ENCODE measurements around the gene RAB1A.

Gene RAB1A

DNA sequence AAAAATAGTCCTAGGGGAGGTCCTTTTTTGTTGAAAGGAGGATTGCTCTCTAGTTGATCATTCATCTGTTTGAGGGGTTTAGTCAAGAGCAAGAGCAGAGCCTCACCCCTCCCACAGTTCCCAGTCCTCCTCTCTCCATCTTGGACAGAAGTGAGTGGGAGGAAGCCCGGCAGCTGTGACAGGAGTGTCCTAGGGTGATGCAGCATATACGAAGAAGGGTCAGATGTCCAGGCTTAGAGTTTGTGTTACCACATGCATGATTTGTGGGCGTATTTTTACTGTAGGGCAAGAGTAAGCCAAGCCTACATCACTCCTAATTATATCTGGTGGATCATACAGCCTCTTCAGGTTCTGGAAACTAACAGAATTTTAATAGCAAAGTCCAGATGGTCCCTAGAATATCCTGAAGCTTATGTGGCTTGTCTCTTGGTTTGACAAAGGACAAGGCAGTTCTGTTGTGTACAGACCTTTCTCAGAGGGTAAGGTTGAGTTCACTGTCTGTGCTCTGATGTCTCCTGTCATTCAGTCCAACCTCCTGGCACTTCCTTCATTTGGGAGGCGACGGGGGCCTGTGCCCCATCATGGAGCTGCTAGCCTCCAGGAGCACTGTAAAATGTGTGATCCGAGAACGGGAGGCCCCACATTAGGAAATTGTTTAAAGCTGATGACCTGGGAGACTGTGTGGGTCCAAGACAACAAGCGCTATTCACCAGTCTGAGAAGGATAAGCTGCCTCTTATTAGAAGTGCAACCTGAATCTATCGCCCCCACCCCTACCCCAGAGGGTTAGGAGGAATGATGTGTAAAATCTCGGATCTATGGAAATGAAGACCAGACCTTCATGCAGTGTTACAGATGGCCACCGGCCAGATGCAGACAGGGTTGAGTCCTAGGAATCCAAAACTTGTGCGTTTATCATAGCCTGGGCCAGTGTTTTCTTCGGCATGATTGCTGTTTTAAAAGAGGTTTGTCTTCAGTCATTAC is 66.8 kb downstream of the RAB1A start:
- DNase-seq (ENCODE audit: low read depth in 2 of 2, low spot score in 1 of 2) = no peak

DNA sequence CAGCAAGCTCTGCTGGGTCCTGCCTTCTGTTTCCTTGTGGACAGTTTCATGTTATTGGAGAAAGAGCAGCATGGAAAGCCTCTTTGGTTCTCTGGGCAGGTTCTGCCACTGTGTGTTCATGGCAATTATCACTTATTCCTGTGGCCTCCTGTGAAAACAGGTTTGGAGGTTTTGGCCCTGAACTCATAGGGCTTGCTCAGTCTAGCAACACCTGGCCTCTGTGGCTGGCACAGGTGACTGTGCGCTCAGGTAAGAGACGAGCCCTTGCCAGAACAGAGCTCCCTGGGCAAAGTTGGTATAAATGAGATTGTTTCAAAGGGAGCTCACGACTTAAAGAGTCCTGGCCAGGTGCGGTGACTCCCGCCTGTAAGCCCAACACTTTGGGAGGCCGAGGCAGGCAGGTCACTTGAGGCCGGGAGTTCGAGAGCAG is 68.0 kb downstream of the RAB1A start:
- DNase-seq (ENCODE audit: low read depth in 2 of 2, low spot score in 1 of 2) = no peak

DNA sequence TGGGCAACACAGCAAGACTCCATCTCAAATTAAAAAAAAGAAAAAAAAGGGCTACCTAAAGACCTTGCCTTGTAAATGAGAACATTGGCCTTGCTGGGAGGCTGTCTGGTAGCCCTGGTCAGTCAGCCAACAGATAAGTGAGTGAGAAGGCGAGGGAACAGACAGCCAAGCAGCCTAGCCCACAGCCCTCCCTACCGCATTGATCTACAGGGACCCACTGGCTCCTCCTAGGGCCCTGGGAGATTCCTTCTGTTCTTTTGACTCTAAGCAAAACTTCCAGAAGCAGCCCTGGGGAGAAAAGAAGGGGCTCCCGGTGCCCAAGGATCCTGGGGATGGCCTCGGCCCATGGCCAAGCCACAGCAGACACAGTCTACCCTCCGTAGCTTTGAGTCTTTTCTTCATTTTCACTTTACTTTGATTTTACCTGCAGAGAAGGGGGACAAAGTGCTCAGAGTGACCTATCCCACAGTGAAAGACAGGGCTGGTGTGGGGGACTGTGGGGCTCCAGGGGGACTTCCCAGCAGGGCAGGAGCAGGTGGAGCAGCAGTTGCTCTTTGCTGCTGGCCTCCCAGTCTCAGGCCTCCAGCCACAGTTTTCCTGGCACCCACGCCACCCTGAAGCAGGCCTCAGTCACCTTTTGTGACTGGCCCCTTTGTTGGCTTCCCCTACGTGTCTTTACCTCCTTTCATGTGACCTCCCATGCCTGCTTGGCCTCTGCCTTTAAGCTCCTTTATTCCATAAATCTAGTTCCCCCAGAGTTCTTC is 68.6 kb downstream of the RAB1A start:
- no peak for DNase-seq (ENCODE audit: low read depth in 2 of 2, low spot score in 1 of 2)

DNA sequence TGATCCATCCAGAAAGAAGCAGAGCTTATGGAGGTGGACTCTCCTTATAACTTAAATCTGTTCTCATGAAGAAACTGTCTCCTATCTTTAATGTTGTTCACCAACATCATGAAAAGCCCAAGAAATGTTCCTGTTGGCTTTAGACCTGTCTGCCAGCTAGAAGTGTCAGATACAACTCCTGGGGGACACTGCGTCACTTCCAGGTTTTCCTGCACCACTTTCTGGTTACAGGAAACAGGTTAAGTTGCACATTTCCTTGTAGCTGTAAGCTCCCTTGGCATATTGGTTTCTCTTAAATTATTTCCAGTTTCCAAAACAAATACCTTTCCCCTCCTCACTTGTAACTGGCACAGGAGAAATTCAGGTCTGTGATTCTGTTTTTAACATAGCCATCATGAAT is 70.8 kb downstream of the RAB1A start:
- no peak for DNase-seq (ENCODE audit: low read depth in 2 of 2, low spot score in 1 of 2)

DNA sequence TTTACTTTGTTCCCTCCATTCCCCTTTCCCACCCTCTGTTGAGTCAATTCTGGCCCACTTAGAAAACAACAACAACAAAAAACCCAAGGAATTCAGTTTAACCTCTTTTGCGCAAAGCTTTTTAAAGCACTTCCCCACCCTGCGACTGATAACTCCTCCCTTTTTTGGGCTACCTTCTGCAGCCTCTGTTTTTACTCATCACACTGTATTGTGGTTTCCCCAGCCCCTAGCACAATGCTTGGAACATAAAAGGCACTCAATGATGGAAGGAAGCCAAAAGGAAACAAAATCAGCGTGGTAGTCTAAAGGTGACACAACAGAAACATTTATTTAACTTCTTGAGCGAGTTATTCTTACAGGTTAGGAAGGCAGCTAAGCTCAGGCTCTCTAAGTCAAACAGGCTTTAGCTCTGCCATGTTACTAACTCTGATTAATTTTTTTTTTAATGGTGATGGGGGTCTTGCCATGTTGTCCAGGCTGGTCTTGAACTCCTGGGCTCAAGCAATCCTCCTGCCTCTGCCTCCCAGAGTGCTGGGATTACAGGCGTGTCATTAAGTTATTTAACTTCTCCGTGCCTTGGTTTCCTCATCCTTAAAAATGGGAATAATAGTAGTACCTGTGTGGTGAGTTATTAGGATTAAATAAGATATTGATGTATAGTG is 72.4 kb downstream of the RAB1A start:
- peak in 1 of 2 donors; percentile 24 for DNase-seq (ENCODE audit: low read depth in 2 of 2, low spot score in 1 of 2)

DNA sequence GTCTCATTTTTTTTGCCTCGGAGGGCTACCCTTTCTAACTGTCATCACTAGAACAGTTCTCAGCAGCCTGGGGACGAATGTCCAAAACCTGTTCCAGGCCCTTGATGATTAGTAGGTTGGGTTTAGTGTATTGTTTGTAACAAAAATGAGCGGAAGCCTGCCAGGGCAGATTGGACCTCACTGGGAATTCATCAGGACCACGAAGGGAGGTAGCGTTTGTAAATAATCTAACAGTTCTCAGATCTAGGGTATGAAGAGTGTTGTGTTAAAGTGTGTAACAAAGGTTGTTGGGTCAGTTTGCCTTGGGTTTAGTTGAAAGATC is 72.9 kb downstream of the RAB1A start:
- DNase-seq (ENCODE audit: low read depth in 2 of 2, low spot score in 1 of 2) = no peak

DNA sequence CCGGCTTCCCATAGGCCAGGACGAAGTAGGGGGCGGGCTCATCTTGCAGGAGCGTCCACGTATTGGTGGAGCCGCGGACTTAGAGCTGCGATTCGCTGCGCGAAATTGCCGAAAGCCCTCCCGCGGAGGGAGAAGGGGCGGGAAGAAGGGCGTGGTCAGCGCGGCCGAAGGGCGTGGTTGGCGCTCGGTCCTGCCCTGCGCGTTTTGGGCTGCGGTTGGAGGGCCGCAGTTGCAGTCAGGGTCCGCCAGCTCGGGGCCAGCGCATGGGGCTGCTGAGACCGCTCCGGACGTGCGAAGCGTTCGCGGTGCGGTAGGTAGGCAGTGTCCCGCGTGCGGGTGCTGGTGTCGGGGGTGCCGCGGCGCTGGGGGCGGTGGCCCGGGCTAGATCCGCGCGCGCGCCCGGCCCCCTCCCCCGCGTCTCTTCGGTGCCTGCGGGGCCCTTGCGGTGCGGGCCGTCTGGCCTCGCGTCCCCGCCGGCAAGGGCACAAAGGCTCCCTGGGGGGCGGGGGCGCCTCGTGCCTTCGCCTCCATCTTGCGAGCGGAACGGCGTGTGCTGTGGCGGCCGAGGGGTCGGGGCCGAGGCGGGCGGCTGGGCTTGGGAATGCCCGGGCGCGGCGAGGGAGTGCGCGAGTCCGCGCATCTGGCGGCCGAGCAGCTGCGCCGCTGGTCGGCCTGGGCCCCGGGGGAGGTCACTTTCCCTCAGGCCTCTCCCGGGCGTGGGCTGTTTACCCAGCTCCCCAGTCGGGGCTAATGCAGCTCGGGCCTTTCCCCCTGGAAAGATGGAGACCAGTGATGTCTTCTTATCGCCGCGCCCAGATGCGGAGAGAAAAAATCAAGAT is 73.5 kb downstream of the RAB1A start, which contains the start of gene CEP68:
Gene CEP68, plus strand, starts transcription at position 202 of the 839 bp plus-strand sequence. CDS start 13,029 bp downstream, outside the sequence.
- peak; percentile 91 for DNase-seq (ENCODE audit: low read depth in 2 of 2, low spot score in 1 of 2)

DNA sequence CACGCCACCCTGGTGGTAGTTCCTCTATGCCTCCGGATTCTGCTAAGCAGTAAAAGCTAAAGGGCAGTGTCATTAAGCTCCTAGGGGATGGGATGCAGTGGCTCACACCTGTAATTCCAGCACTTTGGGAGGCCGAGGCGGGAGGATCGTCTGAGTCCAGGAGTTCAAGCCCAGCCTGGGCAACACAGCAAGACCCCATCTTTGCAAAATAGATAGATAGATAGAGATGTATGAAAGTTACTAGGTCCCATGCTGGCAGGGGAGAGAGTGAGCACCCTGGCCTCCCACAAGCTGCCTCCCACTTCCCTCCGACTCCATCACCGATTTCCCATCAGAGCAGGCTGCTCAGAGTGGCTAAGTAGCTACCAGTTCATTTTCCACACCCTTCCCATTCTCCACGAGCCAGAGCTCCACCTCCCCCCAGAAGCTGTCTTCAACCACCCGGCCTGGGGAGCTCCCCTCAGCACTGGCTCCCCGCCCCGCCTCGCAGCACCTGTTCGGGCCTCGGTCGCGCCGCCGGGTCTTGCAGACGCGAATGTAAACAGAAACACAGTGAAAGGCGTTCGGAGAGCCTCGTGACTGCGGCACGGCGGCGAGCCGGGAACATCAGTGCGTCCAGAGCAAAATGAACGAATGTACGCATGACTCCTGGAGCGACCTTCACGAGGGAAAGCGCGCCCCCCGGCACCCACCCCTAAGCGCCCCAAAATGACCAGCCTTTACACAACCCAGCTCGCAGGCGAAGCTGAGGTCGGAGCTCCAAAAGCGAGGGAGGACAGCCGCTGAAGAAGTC is 74.3 kb downstream of the RAB1A start:
- peak; percentile 21 to 24 for DNase-seq (ENCODE audit: low read depth in 2 of 2, low spot score in 1 of 2)

DNA sequence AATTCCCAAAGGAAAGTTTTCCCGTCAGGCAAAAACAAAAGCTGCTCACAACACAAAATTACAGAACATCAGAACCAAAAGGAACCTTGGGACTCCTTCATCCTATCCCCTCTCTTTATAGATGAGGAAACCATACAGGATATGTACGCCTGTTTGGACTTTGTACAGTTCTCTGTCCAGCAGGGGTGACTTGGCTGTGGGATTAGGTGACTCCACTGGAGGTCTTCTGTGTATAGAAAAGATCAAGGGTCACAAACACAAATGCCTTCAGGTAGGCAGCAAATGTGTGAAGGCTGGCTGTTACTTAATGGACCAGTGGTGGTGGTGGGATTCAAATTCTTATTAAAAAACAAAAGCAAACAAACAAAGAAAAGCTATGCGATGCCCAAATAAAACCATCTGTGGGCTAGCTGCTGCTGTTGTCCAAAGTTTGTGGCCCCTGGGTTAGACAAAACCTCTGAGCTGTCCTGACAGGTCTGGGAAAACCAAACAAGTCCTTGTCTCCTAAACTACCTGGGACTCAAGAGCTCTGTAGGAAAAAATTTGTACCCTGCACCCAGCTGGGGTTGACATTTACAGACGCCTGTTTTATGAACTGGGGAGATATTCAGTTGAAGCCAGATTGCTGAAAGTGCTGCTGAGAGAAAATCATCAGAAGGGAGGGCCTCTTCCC is 75.0 kb downstream of the RAB1A start:
- no peak for DNase-seq (ENCODE audit: low read depth in 2 of 2, low spot score in 1 of 2)

DNA sequence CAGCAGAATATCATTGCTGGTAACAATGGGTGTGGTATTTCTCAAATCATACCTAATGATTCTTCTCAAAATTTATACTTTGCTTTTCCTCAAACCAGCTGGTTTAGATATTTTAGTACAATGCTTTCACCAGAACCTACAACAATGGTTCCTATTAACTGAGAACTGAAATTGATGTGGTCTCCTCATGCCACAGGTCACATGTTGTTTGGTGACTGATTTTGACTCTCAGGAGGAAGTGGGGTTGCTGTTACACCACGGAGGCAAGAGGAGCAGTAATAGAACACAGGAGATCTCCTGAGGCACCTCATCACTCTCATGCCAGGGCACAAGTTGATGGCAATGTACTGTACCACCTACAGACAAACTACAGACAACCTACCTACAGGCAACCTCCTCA is 76.7 kb downstream of the RAB1A start:
- no peak for DNase-seq (ENCODE audit: low read depth in 2 of 2, low spot score in 1 of 2)

DNA sequence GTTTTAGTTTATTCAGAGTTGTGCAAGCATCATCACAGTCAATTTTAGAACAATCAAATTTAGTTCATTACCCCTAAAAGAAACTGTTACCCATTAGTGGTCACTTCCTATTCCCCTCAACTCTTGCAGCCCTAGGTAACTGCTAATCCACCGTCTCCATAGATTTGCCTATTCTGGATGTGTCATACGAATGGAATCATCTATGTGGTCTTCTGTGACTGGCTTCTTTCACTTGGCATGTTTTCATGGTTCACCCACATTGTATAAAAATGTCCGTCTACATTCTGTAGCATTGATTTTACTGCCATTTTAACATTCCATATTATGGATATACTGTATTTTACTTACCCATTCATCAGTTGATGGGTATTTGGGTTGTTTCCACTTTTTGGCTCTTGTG is 79.0 kb downstream of the RAB1A start:
- no peak for DNase-seq (ENCODE audit: low read depth in 2 of 2, low spot score in 1 of 2)

DNA sequence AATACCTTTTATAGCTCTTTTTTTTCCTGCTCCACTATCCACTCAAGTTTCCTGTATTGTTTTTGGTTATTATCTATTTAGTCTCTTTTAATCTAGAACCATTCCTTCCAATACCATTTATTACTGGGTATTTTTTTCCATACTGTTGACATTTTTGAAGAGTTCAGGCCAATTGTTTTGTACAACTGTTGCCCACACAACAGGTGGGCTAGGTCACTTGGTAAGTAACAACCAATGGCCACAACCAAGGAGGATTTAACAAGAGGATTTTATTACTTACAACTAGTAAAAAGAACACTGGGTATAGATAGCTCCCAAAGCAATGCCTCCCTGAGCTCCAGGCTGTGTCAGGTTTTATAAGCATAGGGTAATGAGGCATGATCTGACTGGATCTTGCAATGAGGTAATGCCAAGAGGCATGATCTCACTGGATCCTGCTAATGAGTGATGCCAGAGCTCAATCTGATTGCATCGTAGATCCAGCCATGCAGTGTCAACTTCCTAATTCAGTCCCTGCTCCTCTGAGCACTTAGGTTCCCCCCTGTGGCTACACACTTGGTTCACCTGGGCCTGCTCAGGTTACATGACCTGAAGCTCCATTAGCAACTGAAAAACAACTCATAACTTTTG is 80.8 kb downstream of the RAB1A start:
- no peak for DNase-seq (ENCODE audit: low read depth in 2 of 2, low spot score in 1 of 2)

DNA sequence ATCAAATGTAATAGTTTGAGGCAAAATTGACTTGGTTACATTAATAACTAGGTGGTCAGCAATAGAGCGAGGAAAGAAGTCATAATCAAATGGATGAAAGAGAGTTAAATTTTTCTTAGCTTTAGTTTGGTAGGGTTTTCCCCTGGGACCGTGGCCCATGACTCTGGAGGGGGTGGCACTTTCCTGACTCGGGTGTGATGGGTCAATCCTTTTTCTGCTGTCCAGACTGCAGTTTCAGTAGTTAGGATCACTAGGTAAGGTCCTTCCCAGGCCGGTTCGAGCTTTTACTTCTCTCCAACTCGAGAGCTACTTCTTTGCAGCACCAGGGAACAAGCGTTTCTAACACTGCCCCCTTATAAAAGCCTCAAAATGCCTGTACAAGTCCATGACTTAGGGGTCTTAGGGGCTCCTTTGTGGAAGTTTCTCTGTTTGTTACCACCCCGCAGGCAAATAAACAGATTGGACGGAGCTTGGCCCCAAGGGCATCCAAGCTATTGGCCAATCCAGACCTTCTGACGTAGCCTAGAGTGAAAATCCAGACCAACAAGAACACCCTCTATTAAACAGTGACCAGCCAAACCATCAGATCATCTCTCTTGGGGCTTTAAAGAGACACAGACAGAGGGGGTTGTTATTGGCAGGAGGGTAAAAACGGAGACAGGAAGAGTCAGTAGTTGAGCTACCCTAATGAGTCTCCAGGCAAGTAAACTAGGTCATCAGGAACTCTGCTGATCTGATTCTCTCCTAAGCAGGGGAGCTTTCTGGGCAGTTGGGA is 83.1 kb downstream of the RAB1A start:
- DNase-seq (ENCODE audit: low read depth in 2 of 2, low spot score in 1 of 2) = no peak

DNA sequence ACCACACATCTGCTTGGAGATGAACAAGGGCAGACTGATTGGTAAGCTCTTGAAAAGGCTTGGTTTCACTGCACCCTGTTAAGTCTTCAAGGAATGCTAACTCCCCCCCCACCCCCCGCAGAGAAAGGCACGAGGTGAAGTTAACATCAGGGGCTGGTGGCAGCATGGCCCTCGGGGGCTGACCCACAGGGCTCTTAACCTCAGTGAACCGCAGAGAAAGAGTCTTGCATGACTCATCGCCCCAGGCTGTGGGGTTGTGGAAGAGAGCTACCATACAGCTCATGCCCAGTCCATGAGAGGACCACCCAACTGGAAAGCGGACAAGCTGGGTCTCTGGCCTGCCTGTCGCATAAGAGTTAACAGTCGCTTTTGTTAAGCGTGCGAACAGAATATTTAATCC is 84.3 kb downstream of the RAB1A start:
- no peak for DNase-seq (ENCODE audit: low read depth in 2 of 2, low spot score in 1 of 2)

DNA sequence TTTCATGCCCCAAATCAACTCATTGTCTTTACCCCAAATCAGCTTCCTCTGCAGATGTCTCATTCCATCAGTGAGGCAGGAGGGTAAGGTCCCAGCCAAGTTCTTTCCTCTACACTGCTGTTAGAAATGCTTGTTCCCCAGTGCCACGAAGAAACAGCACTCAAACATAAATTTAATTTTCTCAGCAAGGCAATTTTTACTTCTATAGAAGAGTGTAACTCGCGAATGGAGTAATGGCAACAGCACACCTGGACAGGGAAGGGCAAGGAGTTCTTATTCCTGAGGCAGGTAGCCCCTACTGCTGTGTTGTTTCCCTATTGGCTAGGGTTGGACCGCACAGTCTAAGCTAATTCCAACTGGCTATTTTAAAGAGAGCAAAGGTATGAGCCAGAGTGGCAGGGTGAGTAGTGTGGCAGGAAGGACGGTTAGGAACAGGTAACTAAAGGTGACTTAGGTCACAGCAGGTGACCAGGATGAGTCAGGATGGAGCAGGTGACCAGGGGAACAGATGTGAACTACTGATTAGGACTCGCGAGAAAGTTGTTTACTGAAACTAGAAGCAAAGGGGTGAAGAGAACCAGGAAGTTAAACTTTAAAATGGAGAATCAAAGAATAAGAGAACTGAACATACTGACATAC is 85.7 kb downstream of the RAB1A start:
- no peak for DNase-seq (ENCODE audit: low read depth in 2 of 2, low spot score in 1 of 2)

DNA sequence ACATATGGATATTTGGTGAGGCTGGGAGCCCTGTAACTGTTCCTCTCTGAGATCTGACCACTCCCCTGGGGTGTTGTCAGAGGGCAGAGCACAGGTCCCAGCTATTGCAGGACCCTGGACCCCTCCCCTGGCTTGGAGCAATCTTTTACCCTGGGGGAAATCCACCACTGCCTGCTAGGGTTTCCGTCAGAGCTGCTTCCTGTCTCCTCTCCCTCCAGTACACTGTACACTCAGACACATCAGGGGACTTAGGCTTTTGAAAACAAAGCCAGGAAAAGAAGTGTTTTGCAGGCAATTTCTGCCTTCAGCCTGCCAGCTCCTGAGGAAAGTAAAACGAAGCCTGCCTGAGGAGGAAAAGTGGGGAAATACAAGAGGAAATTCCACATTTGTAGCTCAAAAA is 86.9 kb downstream of the RAB1A start:
- DNase-seq (ENCODE audit: low read depth in 2 of 2, low spot score in 1 of 2) = no peak

DNA sequence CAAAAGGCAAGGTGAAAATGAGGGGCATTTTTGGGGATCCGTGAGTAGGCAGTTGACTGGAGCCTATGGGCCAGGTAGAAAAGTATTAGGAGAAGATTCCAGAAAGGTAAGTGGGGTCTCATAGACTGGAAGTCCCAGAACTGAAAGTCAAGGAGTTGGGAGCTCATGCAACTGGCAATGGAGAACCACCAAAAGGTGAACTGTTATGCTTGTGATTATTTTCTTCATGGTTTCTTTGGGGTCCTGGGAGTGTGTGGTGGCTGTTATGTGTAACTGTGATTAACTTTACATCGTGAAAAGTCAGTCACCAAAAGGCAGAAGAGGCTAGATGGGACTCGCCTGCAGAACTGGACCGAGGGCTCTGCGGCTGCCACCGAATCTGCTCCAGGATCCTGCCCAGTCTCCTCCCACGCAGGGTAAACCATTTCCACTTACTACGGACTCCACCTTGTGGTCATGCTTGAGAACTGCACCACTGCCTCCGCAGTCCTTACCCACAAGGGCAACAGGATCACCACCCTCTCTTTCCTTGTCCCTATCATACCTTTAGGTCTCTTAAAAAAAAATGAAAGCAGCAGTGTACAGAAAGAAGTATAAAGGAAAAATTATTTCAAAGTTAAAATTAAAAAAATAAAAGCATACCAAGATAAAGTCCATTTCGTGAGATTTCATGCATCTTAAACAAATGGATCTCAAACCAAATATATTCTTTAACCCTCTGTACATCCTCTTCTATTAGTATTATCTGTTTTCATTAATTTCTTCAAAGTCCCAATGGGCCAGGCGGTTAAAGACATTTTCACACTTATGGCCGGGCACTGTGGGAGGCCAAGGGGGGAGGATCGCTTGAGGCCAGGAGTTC is 89.3 kb downstream of the RAB1A start:
- DNase-seq (ENCODE audit: low read depth in 2 of 2, low spot score in 1 of 2) = peak; percentile 45 to 48
